Neutrophil (primary cell): ENCODE measurements around the gene POU5F1.

Source experiments
- H3K27ac ChIP-seq: fragments of 200-600 bp; sonication (generic); 2 replicates; pipeline ENCODE4 v1.5.1; 2016; ENCODE audit warnings: mild to moderate bottlenecking, moderate library complexity
- H3K27me3 ChIP-seq: fragments of 200-600 bp; sonication (generic); 2 replicates; pipeline ENCODE4 v1.6.0; 2016; ENCODE audit warnings: mild to moderate bottlenecking
- H3K36me3 ChIP-seq: fragments of 200-600 bp; sonication (generic); 2 replicates; pipeline ENCODE4 v1.5.1; 2017
- H3K4me1 ChIP-seq, 2 experiments: fragments of 200-600 bp in 1 of 2; sonication (generic) in 1 of 2; 1 replicate in 1 of 2; 2 replicates in 1 of 2; pipeline versions ENCODE4 v1.5.1 to v1.6.1; 2013 to 2016; ENCODE audit warnings: low read depth in 1 of 2, low read length in 1 of 2, mild to moderate bottlenecking in 1 of 2, moderate library complexity in 1 of 2; ENCODE audit not compliant: control insufficient read depth in 1 of 2, insufficient read depth in 1 of 2
- H3K4me3 ChIP-seq, 2 experiments: fragments of 200-600 bp in 1 of 2; sonication (generic) in 1 of 2; 1 replicate in 1 of 2; 2 replicates in 1 of 2; pipeline ENCODE4 v1.5.1; 2013 to 2016; ENCODE audit warnings: low read depth in 1 of 2, low read length in 1 of 2, mild to moderate bottlenecking in 1 of 2, moderate library complexity in 1 of 2
- H3K9me3 ChIP-seq: fragments of 200-600 bp; sonication (generic); 2 replicates; pipeline ENCODE4 v1.5.1; 2016
- CTCF ChIP-seq: fragments of 200-600 bp; sonication (generic); IDR thresholded peaks from 2 replicates; pipeline ENCODE4 v1.5.1; 2016; ENCODE audit warnings: antibody characterized with exemption

Gene POU5F1

GRCh38 chr6:31116661-31117385 is 53.7 kb downstream of the POU5F1 start:
- Histone ChIP-seq H3K27ac (no peak overlapping the region), H3K36me3 (no peaks in the 10 kb centered on the region), H3K27me3 (peaks cover 37% of the 10 kb centered on the region), H3K4me1 (no peaks in the 10 kb centered on the region), H3K9me3 (no peaks in the 10 kb centered on the region), H3K4me3 (no peak overlapping the region)
- TF ChIP-seq CTCF: no peak

- Histone ChIP-seq H3K4me3 (no peak overlapping the region), H3K27me3 (peaks cover 39% of the 10 kb centered on the region), H3K4me1 (no peaks in the 10 kb centered on the region), H3K36me3 (no peaks in the 10 kb centered on the region), H3K27ac (no peak overlapping the region), H3K9me3 (no peaks in the 10 kb centered on the region)
- no peak for TF ChIP-seq CTCF
Observed at GRCh38 chr6:31115941-31116560, 54.4 kb downstream of the POU5F1 start.

- no peaks in the 10 kb centered on the region for H3K4me1 ChIP-seq
- no peaks in the 10 kb centered on the region for H3K36me3 ChIP-seq
- peaks cover 42% of the 10 kb centered on the region for H3K27me3 ChIP-seq
- no peak for TF ChIP-seq CTCF
- H3K27ac ChIP-seq: no peak overlapping the region
- no peaks in the 10 kb centered on the region for H3K9me3 ChIP-seq
- H3K4me3 ChIP-seq: no peak overlapping the region
Observed at GRCh38 chr6:31114970-31115849, 55.3 kb downstream of the POU5F1 start.

- H3K27ac ChIP-seq: no peak within 1 kb of the TSS
Observed at GRCh38 chr6:31114541-31114878, 56.0 kb downstream of the POU5F1 start, which contains the start of gene PSORS1C1. Gene PSORS1C1, plus strand, starts transcription at chr6:31114800. Its CDS starts 14,833 bp downstream, at chr6:31129633.

More at GRCh38 chr6:31114541-31114878, 56.0 kb downstream of the POU5F1 start, which contains the start of gene PSORS1C1:
- no peaks in the 10 kb centered on the region for H3K4me1 ChIP-seq
- H3K4me3 ChIP-seq: no peak within 1 kb of the TSS
- H3K36me3 ChIP-seq: no peaks in the 10 kb centered on the region
- H3K27me3 ChIP-seq: peaks cover 44% of the 10 kb centered on the region
- no peak for TF ChIP-seq CTCF
- H3K9me3 ChIP-seq: no peaks in the 10 kb centered on the region
